Lung microvascular endothelial cell (primary cell): Measurements from ENCODE around the gene CTU1. TPM values are rescaled to one million over a fixed set of nuclear protein-coding genes. Genes with fewer than 3 reads are reported as not detected.

ENCODE experiments used
- total RNA-seq: library from RNA; depleted of rRNA; stranded (reverse); fragments of >200 nt; gene quantifications from 2 replicates; pipeline ENCODE4 v1.2.1, GENCODE V29; 2014

The CTU1 gene
- total RNA-seq, 1 donor from 2014 or later = 7.3 TPM

Other genes with a start within 250 kb of the CTU1 start
- gene KLK2, start 235.0 kb downstream of the CTU1 start, total RNA-seq = not detected in 2 replicates
- not detected in 2 replicates for gene KLK4, start 197.0 kb downstream of the CTU1 start, total RNA-seq
- not detected in 2 replicates for gene KLK5, start 155.4 kb downstream of the CTU1 start, total RNA-seq
- not detected in 2 replicates for gene KLK6, start 138.8 kb downstream of the CTU1 start, total RNA-seq
- gene KLK7, start 124.5 kb downstream of the CTU1 start, total RNA-seq = not detected in 2 replicates
- not detected in 2 replicates for gene KLK8, start 106.8 kb downstream of the CTU1 start, total RNA-seq
- gene KLK10, start 88.7 kb downstream of the CTU1 start, total RNA-seq = under 0.01 TPM in 1 of 2 replicates, not detected in the other
- not detected in 2 replicates for gene KLK11, start 81.8 kb downstream of the CTU1 start, total RNA-seq
- gene KLK12, start 73.4 kb downstream of the CTU1 start, total RNA-seq = not detected in 2 replicates
- not detected in 2 replicates for gene KLK13, start 43.3 kb downstream of the CTU1 start, total RNA-seq
- not detected in 2 replicates for gene KLK14, start 25.5 kb downstream of the CTU1 start, total RNA-seq
- 0.20 and 0.22 TPM in 2 replicates for gene SIGLEC9, start 16.5 kb upstream of the CTU1 start, total RNA-seq
- gene SIGLEC7, start 33.9 kb upstream of the CTU1 start, total RNA-seq = not detected in 2 replicates
- not detected in 2 replicates for gene CD33, start 116.7 kb upstream of the CTU1 start, total RNA-seq
- gene SIGLECL1, start 142.7 kb upstream of the CTU1 start, total RNA-seq = not detected in 2 replicates
- gene IGLON5, start 203.2 kb upstream of the CTU1 start, total RNA-seq = not detected in 2 replicates
- under 0.01 TPM in 2 replicates for gene VSIG10L, start 233.7 kb upstream of the CTU1 start, total RNA-seq